Cardiac muscle cell (in vitro differentiated cells and primary cell): ENCODE results near the gene ELP2. TPM values are rescaled to one million over a fixed set of nuclear protein-coding genes. Genes with fewer than 3 reads are reported as not detected.

Experiments
- DNase-seq, 2 donors: peaks; one replicate each; pipeline versions ENCODE4 v3.0.0 to v3.0.0-alpha.2; 2010 to 2017; ENCODE audit warnings: low read depth in 1 of 2, low spot score in 1 of 2
- H3K27ac ChIP-seq: fragments of 200-600 bp; sonication (generic); 2 replicates; pipeline ENCODE4 v1.5.1; 2016
- H3K27me3 ChIP-seq: fragments of 200-600 bp; sonication (generic); 2 replicates; pipeline ENCODE4 v1.6.0; 2016; ENCODE audit warnings: control low read depth
- H3K36me3 ChIP-seq: fragments of 200-600 bp; sonication (generic); 2 replicates; pipeline ENCODE4 v1.5.1; 2016; ENCODE audit warnings: control low read depth
- H3K4me1 ChIP-seq: fragments of 200-600 bp; sonication (generic); 2 replicates; pipeline ENCODE4 v1.8.1; 2017; ENCODE audit warnings: low read depth, mild to moderate bottlenecking, mixed run types
- H3K4me3 ChIP-seq: fragments of 200-600 bp; sonication (generic); 2 replicates; pipeline ENCODE4 v1.5.1; 2016; ENCODE audit warnings: mild to moderate bottlenecking
- H3K9me3 ChIP-seq: fragments of 200-600 bp; sonication (generic); 2 replicates; pipeline ENCODE4 v1.5.1; 2017; ENCODE audit warnings: low read depth, mild to moderate bottlenecking, control low read depth
- polyA plus RNA-seq: library from polyadenylated mRNA; unstranded; fragments of >200 nt; fragmentation: Nextera tagmentation; extraction: Ambion mirVana; gene quantifications from 2 replicates; pipeline ENCODE4 v1.2.1, GENCODE V29; 2016
- total RNA-seq: library from RNA; depleted of rRNA; stranded (reverse); fragments of >200 nt; gene quantifications from 2 replicates; pipeline ENCODE4 v1.2.3, GENCODE V29; 2016
- TF ChIP-seq, protein P1 (sequence below): IDR thresholded peaks from 2 replicates; pipeline ENCODE4 v1.5.1; 2012; ENCODE audit warnings: low read depth, mild to moderate bottlenecking, low read length

The ELP2 gene
- total and polyA plus RNA-seq, 2 experiments from 2014 or later: 39.2 to 46.9 TPM

DNA sequence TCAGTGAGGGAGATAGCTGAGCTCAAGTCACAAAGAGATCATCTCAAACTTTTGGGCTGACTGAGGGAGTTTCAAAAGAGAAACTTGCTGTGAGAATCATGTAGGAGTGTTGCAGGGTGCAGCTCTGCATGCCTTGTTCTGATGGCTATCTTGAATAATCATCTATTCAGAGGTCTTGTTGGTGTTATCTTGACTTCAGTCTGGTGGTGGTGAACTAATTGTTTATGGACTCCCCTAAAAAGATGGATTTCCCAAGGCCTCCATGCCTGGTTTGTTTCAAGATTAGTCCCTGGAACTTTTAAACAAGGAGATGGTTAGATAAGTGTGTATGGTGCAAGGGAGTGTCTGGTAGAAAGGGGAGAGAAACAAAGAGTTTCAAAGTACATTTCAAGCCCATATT, 30.4 kb upstream of the ELP2 start:
- no peak overlapping the region for H3K27ac ChIP-seq
- no peaks in the 10 kb centered on the region for H3K27me3 ChIP-seq
- no peaks in the 10 kb centered on the region for H3K4me1 ChIP-seq
- DNase-seq: peak in 1 of 2 donors; percentile 6
- no peak overlapping the region for H3K4me3 ChIP-seq
- TF ChIP-seq, protein P1, sequence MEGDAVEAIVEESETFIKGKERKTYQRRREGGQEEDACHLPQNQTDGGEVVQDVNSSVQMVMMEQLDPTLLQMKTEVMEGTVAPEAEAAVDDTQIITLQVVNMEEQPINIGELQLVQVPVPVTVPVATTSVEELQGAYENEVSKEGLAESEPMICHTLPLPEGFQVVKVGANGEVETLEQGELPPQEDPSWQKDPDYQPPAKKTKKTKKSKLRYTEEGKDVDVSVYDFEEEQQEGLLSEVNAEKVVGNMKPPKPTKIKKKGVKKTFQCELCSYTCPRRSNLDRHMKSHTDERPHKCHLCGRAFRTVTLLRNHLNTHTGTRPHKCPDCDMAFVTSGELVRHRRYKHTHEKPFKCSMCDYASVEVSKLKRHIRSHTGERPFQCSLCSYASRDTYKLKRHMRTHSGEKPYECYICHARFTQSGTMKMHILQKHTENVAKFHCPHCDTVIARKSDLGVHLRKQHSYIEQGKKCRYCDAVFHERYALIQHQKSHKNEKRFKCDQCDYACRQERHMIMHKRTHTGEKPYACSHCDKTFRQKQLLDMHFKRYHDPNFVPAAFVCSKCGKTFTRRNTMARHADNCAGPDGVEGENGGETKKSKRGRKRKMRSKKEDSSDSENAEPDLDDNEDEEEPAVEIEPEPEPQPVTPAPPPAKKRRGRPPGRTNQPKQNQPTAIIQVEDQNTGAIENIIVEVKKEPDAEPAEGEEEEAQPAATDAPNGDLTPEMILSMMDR: no peak
- no peaks in the 10 kb centered on the region for H3K9me3 ChIP-seq
- H3K36me3 ChIP-seq: no peaks in the 10 kb centered on the region

DNA sequence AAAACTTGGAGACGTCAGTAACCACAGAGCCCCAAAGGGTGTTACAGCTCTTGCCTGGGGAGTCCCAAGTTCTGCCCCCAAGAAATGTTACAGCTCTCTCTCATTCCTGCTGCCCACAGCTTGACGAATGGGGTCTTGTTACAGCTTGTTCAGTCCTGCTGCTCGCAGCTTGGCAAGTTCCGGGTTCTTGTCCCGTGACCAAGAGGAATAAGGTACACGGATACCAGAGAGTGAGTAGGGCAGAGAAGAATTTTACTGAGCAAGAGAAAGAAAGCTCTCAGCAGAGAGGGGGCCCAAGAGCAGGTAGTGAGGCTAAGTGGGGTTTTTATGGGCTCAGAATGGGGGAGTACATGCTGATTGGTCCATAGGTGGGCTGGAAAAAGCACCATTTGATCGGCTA, 27.8 kb upstream of the ELP2 start:
- Histone ChIP-seq H3K36me3 (no peaks in the 10 kb centered on the region), H3K27ac (no peak overlapping the region), H3K4me1 (no peaks in the 10 kb centered on the region), H3K9me3 (no peaks in the 10 kb centered on the region), H3K27me3 (no peaks in the 10 kb centered on the region), H3K4me3 (no peak overlapping the region)
- DNase-seq: no peak
- TF ChIP-seq, protein P1: no peak

DNA sequence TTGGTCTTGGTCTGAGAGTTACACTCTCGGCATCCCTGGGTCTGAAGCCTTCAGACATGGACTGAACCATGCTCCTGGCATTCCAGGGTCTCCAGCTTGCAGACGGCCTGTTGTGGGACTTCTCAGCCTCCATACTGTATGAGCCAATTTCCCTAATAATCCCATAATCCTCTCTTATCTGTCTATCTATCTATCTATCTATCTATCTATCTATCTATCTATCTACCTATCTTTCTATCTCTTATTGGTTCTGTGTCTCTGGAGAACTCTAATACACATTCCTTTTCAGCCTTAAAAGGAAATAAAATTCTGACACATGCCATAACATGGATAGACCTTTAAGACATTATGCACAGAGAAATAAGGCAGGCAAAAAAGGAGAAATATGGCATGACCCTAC, 24.9 kb upstream of the ELP2 start:
- Histone ChIP-seq H3K9me3 (no peaks in the 10 kb centered on the region), H3K36me3 (peaks cover 8% of the 10 kb centered on the region), H3K27ac (no peak overlapping the region), H3K4me3 (no peak overlapping the region), H3K4me1 (no peaks in the 10 kb centered on the region), H3K27me3 (no peaks in the 10 kb centered on the region)
- DNase-seq: no peak
- TF ChIP-seq, protein P1: no peak

DNA sequence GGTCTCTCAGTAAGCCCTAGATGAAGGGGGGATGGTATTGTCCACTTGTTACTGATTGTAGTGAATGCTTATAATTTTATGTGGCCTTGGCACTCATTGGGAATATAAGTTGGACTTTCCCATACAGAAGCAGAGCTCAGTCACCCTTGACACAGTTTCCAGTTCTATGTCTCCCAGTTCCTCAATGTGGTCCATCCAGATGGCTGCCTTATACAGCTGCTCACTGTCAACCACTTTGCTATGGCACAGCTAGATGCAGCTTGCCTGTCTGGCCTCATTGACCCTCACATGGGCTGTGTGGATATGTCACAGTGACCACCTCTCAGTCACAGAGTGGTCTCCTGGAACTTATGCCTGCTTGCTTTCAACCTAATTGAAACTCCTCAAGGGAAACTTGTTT, 22.2 kb upstream of the ELP2 start:
- DNase-seq: no peak
- H3K36me3 ChIP-seq: peaks cover 30% of the 10 kb centered on the region
- no peaks in the 10 kb centered on the region for H3K27me3 ChIP-seq
- TF ChIP-seq, protein P1: no peak
- no peaks in the 10 kb centered on the region for H3K4me1 ChIP-seq
- no peak overlapping the region for H3K27ac ChIP-seq
- no peak overlapping the region for H3K4me3 ChIP-seq
- no peaks in the 10 kb centered on the region for H3K9me3 ChIP-seq

DNA sequence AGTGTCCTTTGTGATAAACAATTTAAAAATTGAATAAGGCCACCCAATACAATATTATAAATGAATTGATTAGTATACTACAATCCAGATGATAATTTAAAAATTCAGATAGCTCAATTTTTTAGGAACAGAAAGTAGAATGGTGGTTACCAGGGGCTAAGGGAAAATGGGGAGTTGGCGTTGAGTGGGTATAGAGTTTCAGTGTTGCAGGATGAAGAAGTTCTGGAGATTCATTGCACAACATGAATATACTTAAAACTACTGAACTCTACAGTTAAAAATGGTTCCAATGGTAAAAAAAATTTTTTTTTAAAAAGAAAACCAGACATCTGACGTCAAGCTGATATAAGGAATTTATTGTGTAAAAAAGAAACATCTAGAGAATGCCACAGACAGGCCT, 21.5 kb upstream of the ELP2 start:
- H3K36me3 ChIP-seq: peaks cover 32% of the 10 kb centered on the region
- TF ChIP-seq, protein P1: no peak
- no peak overlapping the region for H3K4me3 ChIP-seq
- H3K9me3 ChIP-seq: no peaks in the 10 kb centered on the region
- no peaks in the 10 kb centered on the region for H3K4me1 ChIP-seq
- no peaks in the 10 kb centered on the region for H3K27me3 ChIP-seq
- H3K27ac ChIP-seq: no peak overlapping the region
- DNase-seq: no peak

DNA sequence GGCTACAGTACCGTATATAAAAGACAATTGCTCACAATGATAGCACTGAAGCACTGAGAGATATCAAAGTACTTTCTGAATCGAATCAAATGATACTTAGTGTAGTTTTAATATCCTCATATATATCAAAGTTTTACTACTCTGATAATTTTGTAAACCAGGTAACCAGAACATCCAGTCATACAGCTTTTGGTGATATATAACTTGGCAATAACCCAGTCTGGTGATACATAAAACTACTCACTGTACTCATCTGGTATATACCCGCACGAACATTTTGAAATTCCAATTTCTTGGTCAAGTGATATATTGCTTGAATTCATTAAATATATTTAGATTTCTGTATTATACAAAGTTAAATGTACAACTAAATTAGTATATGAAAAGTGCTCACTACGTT, 21.1 kb upstream of the ELP2 start:
- Histone ChIP-seq H3K4me1 (no peaks in the 10 kb centered on the region), H3K27ac (no peak overlapping the region), H3K36me3 (peaks cover 36% of the 10 kb centered on the region), H3K27me3 (no peaks in the 10 kb centered on the region), H3K9me3 (no peaks in the 10 kb centered on the region), H3K4me3 (no peak overlapping the region)
- DNase-seq: no peak
- TF ChIP-seq, protein P1: no peak
